GM18520 (cell line): Measurements from ENCODE around the gene CITED1.
"Not testable (repeated sequence)": the region's sequence is repeated elsewhere in the genome, so short reads cannot be mapped to it uniquely, and the experiment has no call there.

Experiments
- ATAC-seq: cut with Tn5 transposase; IDR thresholded peaks from one replicate; pipeline ENCODE4 v1.9.1; 2021; ENCODE audit not compliant: unreplicated experiment

CITED1 gene

GRCh38 chrX:72305286-72306084 lies at the start of gene CITED1:
Gene CITED1, minus strand, starts transcription at chrX:72305914. Its CDS starts 3,045 bp downstream, at chrX:72302869.
- no peak for ATAC-seq

DNA sequence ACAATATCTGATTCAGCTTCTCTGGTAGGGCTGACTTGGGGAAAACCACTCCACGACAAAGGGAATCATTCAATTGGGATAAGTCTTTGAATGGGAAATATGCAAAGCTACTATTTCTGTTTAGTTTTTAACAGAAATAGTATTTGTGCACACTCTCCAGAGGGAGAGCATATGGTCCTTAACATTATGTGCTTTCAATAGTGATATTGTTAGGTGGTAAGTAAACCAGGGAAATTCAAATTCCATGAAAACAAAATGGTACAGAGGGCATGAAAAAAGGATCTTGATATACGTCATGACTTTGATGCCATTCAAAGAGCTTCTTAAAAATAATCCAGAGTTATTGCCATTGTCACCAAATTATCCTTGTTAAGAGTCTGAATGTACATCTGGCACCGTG lies 47.1 kb upstream of the CITED1 start:
- no peak for ATAC-seq

- ATAC-seq: no peak
Observed at GRCh38 chrX:72351606-72352334, 46.1 kb upstream of the CITED1 start.

- peak; percentile 98 for ATAC-seq
Observed at GRCh38 chrX:72349190-72349589, 43.5 kb upstream of the CITED1 start.

- ATAC-seq: peak; percentile 16
Observed at GRCh38 chrX:72348247-72348979, 42.7 kb upstream of the CITED1 start.

DNA sequence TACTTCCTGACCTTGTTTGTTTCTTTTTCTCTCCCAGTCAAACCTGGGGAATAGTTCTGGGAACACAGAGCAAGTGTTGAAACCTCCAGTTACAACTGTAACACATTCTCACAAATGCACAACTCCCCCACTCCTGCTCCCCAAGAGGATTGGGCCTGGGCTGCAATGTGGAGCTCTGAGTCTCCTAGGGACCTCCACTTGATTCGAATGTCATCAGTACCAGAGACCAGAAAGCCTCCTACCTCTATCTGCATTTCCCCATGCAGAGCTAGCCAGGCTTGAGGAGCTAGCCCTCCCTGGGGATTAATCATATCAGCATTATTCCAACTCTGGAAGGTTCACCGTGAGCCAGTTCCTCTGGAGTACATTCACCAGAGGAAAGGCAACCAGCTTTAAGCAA lies 41.7 kb upstream of the CITED1 start:
- no peak for ATAC-seq

DNA sequence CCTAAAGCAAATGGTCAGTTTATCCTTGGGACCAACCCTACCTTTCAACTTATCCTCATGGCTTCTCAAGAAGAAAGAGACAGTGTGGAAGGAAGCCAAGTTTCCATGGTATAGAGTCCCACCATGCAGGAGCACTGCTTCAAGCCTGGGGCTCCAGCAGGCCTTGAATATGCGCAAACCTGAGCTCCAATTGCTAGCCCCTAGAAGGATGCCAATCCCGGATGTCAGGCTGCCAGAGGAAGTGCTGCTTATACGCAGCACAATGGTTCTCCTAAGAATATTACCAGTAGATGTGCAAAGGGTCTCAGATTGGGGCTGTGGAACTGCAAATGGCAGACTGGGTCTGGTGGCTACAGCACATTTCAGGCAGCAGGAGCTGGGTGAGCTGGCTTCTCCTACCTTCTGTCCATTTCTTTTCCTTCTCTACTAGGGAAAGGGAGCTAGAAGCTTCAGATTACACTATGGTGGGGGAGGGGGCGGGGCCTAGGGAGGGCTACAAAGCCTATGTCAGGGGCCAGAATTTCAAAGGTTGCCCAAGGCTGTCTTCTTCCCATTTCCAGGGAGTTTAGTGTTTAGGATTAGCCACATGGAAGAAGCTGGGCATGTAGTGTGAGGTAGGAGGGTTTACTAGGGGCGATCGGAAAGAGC lies 40.7 kb upstream of the CITED1 start:
- no peak for ATAC-seq

DNA sequence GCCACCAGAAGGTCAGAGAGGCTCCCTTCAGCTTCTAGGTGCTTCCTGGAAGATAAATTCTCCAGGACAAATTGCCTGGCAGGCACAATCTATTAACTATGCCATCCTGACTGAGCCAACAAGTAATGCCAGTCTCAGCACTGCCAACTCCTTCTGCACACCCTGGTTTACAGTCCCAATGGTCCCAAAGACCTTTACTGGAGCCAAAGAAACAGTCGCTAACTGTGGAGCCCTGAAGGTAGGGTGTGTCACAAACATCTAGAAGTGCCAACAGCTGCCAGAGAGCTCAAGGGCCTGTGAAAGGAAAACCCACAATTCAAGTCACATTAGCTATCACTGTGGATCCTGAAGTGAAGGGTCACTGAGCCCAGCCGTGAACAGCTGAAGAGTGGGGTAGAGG lies 34.9 kb upstream of the CITED1 start:
- no peak for ATAC-seq

DNA sequence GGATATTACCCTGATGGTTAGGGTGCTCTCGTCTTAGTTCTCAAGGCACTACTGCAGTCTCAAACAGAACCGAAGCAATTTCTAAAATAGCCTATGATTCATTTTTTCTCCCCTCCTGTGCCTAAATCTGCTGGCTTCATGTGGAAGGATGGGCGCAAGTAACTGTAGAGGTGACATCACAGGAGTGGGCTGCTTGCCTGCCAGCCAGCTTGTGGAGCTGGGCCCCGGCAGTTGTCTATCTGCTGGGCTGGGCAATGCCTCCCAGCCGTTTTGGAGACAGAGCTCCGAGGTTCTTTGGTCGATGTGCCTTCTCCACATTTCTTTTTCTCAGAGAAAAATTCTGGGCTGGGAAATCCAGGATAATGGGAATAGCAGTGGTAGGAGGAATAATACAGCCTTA lies 34.3 kb upstream of the CITED1 start:
- ATAC-seq: no peak

DNA sequence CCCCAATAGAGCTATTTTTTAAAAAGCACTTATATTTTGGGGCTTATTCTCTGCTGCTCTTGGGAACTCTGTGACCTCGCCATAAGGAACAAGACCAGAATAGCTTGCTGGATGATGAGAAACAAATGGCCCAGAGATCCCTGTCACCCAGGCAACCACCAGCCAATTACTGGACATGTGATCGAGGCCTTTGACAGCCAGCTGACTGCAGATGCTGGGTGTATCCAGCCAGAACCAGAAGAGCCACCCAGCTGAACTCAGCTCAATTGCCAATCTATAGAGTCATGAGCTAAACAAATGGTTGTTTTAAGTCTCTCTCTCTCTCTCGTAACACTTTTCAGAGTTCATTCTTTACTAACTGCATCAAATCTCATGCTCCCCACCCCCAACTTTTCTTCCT lies 24.4 kb upstream of the CITED1 start:
- ATAC-seq: no peak

DNA sequence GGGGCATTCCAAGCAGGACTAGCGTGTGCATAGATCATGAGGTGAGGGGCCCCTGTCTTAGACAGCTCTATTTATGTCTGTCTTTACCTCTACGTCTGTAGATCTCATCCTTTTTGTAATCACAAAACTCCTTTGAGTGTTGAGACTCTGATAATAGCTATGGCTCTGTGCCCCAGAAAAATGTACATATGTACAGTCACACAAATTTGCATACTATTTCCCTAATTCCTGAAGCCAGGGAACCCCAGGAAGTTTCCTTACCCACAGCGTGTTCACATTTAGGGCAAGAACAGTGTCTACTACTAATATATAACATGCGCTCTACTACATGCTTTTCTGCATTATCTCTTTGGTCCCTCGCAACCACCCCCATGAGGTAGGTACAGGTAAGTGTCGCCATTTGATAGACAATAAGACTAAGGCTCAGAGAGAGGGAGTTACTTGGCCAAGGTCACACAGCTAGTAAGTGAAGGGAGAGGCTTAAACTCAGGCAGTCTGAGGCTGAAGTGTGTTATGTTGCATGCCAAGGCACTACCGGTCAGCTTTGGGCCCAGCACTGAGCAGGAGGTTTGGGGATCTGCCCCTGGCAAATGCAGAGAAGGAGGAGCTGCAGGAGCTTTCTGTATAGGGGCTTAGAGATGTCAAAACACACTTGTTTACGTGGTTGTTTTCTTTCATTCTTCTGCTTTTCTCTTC lies 21.0 kb upstream of the CITED1 start:
- no peak for ATAC-seq

- ATAC-seq: not testable (repeated sequence)
Observed at GRCh38 chrX:72319651-72320050, 13.9 kb upstream of the CITED1 start.

DNA sequence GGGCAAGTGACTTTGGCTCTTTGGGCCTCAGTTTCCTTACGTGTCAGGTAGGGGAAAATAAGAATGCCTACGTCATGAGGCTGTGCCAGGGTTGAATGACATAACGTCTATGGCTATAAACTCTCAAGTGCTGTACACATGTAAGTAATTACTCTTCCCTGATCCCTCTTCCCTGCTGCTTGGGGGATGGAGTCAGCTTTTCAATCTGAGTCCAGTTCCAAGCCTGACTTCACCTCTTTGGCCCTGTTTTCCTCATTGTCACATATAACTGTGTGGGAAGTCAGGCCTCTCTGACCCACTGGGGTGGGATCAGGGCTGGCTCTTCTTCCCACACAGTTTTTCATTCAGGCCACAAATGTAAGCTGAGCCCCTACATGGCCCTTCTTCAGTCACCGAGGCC lies 11.4 kb upstream of the CITED1 start:
- no peak for ATAC-seq

DNA sequence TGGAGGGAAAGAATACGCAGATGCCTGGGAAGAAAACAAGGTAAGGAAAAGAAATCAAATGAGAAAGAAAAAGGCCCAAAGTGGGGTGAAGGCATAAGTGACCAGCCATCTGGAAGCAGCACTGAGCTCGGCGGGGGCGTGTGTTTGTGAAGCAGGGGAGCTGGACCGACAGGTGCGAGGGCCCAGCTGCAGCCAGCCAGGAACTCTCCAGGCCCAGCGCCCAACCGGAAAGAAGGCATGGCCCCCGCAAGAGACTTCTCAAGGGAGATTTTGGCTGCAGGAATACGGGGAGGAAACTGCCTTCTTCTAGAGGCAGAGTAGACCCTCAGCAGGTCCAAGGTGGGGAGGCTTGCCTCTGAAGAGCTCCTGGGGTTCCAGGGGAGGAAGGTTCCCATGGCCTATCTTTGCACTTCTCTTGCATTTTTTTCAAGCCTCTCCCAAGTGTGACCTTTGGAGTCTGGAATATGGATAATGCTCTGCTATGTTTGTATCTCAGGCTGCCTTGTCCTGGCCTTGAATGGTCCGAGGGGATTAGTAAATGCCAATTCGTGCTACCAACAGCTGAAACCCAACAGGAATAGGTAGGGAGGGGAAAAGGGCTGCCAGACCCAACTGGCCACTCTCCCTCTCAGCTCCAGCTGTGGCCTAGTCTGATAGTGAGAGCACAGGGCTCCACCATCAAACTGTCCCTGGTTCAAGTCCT lies 10.8 kb upstream of the CITED1 start:
- no peak for ATAC-seq

DNA sequence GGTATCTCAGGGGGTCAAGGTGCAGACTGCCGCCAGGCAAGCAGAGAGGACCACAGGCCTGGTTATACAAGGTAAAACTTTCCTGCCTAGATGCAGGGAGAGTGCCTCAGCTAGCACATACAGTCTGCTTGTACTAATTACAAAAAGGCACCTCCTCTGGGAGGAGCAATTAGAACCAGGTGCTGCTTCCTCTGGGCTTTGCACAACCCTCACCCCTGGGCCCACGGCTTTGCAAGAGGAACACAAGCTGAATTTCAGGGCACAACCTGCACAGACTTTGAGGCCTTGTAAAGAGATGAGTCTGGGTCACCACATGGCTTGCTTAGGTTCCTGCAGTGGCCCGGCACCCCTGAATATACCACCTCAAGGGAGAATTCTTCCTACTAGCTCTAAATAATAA lies 9.2 kb upstream of the CITED1 start:
- no peak for ATAC-seq

DNA sequence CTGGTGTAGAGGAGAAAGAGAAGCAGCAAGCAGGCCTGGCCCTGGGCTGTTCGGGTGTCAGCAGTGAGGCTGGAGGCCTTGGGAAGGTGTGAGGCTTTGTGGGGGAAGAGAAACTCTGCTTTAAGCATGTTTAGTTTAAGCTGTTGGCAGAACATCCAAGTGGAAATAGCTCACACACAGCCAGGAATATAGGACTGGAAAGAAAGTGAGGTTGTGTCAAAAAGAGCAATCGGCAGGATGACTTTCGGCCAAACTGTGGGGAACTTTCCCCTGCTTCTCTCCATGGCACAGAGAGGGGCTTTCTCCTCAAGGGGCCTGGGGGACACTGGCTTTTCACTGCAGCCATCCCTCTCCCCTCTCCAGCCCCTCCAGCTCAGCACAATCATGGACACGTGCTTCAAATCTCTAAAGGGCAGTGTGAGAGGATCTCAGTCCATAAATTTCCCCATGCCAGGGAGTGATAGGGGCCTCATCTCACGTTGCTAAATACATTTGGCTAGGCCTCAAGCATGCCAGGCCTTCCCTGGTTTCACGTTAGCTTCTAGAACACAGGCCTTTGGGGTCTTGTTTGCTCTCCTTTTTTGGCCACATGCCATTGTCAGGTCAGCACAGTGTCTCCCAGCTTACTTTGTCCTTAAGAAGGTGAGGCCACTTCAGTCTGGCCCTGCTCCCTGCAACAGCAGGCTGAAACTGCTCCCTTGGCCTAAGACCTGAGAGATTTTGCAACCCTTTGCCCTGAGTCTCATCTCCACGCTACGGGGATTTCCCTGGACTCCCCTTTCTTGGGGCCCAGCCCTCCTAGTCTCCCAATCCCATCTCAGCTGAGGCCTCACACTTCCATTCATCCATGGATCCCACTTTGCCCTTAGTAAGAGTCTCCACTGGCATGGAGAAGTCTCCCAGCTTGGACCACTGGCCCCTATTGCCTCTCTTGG lies 8.3 kb upstream of the CITED1 start:
- ATAC-seq: no peak

DNA sequence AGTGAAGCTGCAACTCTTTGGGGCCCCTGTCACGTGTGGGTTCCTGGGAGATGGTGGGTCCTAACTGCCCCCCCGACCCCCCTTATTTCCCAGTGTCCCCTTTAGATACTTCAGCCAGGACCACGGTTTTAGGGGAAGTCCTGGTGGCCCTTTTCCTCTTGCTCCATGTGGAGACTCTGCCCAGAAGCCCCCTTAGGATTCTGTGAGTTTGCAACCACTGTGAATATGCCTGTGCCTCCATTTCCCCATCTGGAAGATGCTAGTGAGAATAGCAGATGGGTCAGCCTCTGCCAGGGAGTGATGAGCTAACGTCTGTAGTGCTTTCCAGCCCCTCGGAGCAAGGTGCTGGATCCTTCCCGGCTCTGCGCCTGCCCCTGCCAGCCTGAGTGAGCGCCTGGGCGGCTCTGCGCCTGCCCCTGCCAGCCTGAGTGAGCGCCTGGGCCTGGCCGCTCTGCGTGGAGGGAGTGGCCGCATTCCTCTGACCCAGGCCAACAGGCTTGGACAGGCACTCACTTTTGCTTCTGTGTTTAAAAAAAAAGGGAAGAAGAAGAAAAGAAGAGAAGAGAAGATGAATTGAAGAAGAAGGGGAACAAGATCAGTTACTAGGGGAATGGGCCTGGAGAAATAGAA lies 6.7 kb upstream of the CITED1 start:
- ATAC-seq: no peak

DNA sequence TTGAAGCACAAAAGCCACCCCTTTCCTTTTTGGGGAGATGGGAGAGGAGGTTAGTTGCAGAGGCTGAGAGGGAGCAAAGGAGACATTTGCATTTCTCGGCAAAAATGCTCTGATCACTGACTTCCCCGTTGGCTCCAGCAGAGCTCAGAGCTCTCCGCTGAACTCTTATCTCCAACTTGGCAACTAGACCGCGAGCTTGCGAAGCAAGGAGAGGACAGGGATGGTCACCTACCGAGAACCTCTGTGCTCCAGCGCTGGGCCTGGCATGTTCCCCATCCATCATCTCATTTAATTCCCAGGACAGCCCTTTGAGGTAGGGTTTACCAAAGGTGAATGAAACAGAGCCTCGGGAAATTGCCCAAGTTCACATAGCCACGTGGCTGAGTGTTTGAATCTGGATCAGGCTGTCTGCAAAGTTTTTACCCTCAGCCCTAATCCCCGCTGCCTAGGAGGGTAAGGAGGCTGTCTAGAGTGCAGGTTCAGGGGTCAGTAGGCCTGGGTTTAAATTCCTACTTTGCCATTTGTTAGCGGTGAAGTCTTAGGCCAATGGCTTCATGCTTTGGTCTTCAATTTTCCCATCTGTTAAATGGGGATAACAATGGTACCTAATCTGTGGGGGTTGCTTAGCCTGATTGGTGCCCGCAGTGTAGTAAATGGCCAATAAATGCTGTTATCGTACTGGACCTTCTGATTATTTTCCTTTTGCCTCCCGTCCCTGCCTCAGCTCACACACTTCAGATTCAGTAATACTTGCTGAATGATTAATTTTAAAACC lies 3.8 kb upstream of the CITED1 start:
- ATAC-seq: no peak
